CD4-positive, alpha-beta memory T cell (primary cell): ENCODE data around the gene SPTLC2. TPM values are rescaled to one million over a fixed set of nuclear protein-coding genes. Genes with fewer than 3 reads are reported as not detected.

ENCODE experiments used
- CTCF ChIA-PET: fragments of 350-600 bp; sonication (Branson Sonifier 250); formaldehyde crosslinking; loops from one replicate; lab custom pipeline; 2021; ENCODE audit warnings: inconsistent platforms; ENCODE audit not compliant: partially characterized antibody; lab: Charles Lee
- POLR2A ChIA-PET: fragments of 350-600 bp; sonication (Branson Sonifier 250); formaldehyde crosslinking; loops from one replicate; lab custom pipeline; 2021; ENCODE audit not compliant: partially characterized antibody; lab: Charles Lee
- DNase-seq, 5 donors: peaks; one replicate each; pipeline versions ENCODE4 v3.0.0 to v3.0.0-alpha.2; 2020 to 2022; ENCODE audit warnings: mixed read lengths in 1 of 5
- H3K27ac ChIP-seq: one replicate; pipeline ENCODE4 v1.7.0; 2013; ENCODE audit warnings: low read depth, low read length
- H3K27me3 ChIP-seq: 2 replicates; pipeline ENCODE4 v1.7.0; 2013; ENCODE audit warnings: mild to moderate bottlenecking, low read length, moderate library complexity; ENCODE audit not compliant: insufficient read depth
- H3K36me3 ChIP-seq: 2 replicates; pipeline ENCODE4 v1.7.0; 2013; ENCODE audit warnings: mild to moderate bottlenecking, low read length, moderate library complexity; ENCODE audit not compliant: insufficient read depth
- H3K4me1 ChIP-seq: 2 replicates; pipeline ENCODE4 v1.7.0; 2013; ENCODE audit warnings: mild to moderate bottlenecking, low read length, moderate library complexity; ENCODE audit not compliant: insufficient read depth
- H3K4me3 ChIP-seq, 2 donors: one replicate each; pipeline ENCODE4 v1.7.0; 2013; ENCODE audit warnings: low read length in 2 of 2, mild to moderate bottlenecking in 1 of 2
- H3K9me3 ChIP-seq, 2 donors: one replicate each; pipeline ENCODE4 v1.7.0; 2013; ENCODE audit warnings: low read length in 2 of 2, control low read depth in 1 of 2; ENCODE audit not compliant: control insufficient read depth in 1 of 2
- H3K27ac Mint-ChIP-seq, 7 donors: one replicate each; pipeline ENCODE4 v1.8.0; 2020 to 2021; ENCODE audit warnings: mixed read lengths in 7 of 7, mild to moderate bottlenecking in 6 of 7, inconsistent platforms in 3 of 7, moderate library complexity in 3 of 7
- H3K27me3 Mint-ChIP-seq, 2 donors: one replicate each; pipeline ENCODE4 v1.8.0; 2020 to 2021; ENCODE audit warnings: mixed read lengths in 2 of 2
- H3K36me3 Mint-ChIP-seq, 2 donors: one replicate each; pipeline ENCODE4 v1.8.0; 2020 to 2021; ENCODE audit warnings: mixed read lengths in 2 of 2, inconsistent platforms in 1 of 2, mild to moderate bottlenecking in 1 of 2
- H3K4me1 Mint-ChIP-seq, 4 donors: one replicate each; pipeline ENCODE4 v1.8.0; 2020 to 2021; ENCODE audit warnings: mixed read lengths in 4 of 4, mild to moderate bottlenecking in 1 of 4
- H3K4me3 Mint-ChIP-seq, 8 donors: one replicate each; pipeline ENCODE4 v1.8.0; 2020 to 2021; ENCODE audit warnings: mixed read lengths in 8 of 8, mild to moderate bottlenecking in 7 of 8, moderate library complexity in 6 of 8, inconsistent platforms in 3 of 8
- H3K9me3 Mint-ChIP-seq, 8 donors: one replicate each; pipeline ENCODE4 v1.8.0; 2020 to 2021; ENCODE audit warnings: mixed read lengths in 8 of 8, mild to moderate bottlenecking in 5 of 8, inconsistent platforms in 3 of 8, moderate library complexity in 1 of 8
- intact Hi-C: fragments of 100-400 bp; cut with micrococcal nuclease; formaldehyde crosslinking; loops from one replicate; pipeline ENCODE4 v1.15.1; 2023
- polyA plus RNA-seq, 2 donors: library from polyadenylated mRNA; unstranded; fragments of 300-500 nt; fragmentation: Illumina TruSeq; gene quantifications; one replicate each; pipeline ENCODE4 v1.2.3, GENCODE V29; 2021
- total RNA-seq, 2 experiments: library from RNA; stranded (reverse); gene quantifications; one replicate each; pipeline ENCODE4 v1.2.3, GENCODE V29; 2021

Gene SPTLC2
- total and polyA plus RNA-seq, 4 experiments from 2014 or later, result 11.2 to 31.3 (median 24.8) TPM

GRCh38 chr14:77502109-77502782 is 114.2 kb downstream of the SPTLC2 start:
- Mint-ChIP-seq H3K4me3 (no peak overlapping the region), H3K36me3 (peaks cover 11 to 23% of the 10 kb centered on the region in 2 donors), H3K27ac (no peak overlapping the region), H3K27me3 (peaks cover 14 to 16% of the 10 kb centered on the region in 2 donors), H3K4me1 (peaks cover 3 to 18% (median 7%) of the 10 kb centered on the region in 4 donors), H3K9me3 (peaks cover 0 to 18% (median 10%) of the 10 kb centered on the region in 8 donors)
- Histone ChIP-seq H3K4me3 (no peak overlapping the region), H3K36me3 (no peaks in the 10 kb centered on the region), H3K27me3 (peaks cover 6% of the 10 kb centered on the region), H3K4me1 (peaks cover 8% of the 10 kb centered on the region), H3K27ac (no peak overlapping the region), H3K9me3 (no peaks in the 10 kb centered on the region)
- no peak for DNase-seq
- intact Hi-C loops, result no loop called here
- ChIA-PET POLR2A (no interaction called here), CTCF (no interaction called here)

- Histone ChIP-seq H3K27ac (no peak overlapping the region), H3K9me3 (no peaks in the 10 kb centered on the region), H3K36me3 (no peaks in the 10 kb centered on the region), H3K4me3 (no peak overlapping the region), H3K27me3 (peaks cover 6% of the 10 kb centered on the region), H3K4me1 (peaks cover 8% of the 10 kb centered on the region)
- ChIA-PET POLR2A (no interaction called here), CTCF (no interaction called here)
- Mint-ChIP-seq H3K36me3 (peaks cover 2 to 4% of the 10 kb centered on the region in 2 donors), H3K4me3 (peak overlapping the region; percentile 40 to 73 (median 62)), H3K9me3 (peaks cover 0 to 9% (median 6%) of the 10 kb centered on the region in 8 donors), H3K27me3 (peaks cover 19 to 25% of the 10 kb centered on the region in 2 donors), H3K4me1 (peaks cover 3 to 18% (median 7%) of the 10 kb centered on the region in 4 donors), H3K27ac (no peak overlapping the region)
- intact Hi-C loops, result no loop called here
- DNase-seq, result no peak
These were observed 117.4 kb downstream of the SPTLC2 start for GRCh38 chr14:77498984-77499527.

GRCh38 chr14:77498120-77498979 is 118.1 kb downstream of the SPTLC2 start, which contains the start of gene ISM2:
TSS of gene ISM2 (minus strand) at chr14:77498816. CDS start at chr14:77498793, 23 bp downstream.
- H3K27me3 Mint-ChIP-seq, result peaks cover 19 to 25% of the 10 kb centered on the region in 2 donors
- CTCF ChIA-PET, result no interaction called here
- no peaks in the 10 kb centered on the region for H3K9me3 ChIP-seq
- POLR2A ChIA-PET, result interaction anchor here (1.1 kb wide), 1 partner anchor 9 kb away, joined by 3 read pairs; no protein-coding TSS in a partner anchor
- H3K4me1 ChIP-seq, result peaks cover 8% of the 10 kb centered on the region
- H3K9me3 Mint-ChIP-seq, result peaks cover 0 to 8% (median 4%) of the 10 kb centered on the region in 8 donors
- no peaks in the 10 kb centered on the region for H3K36me3 ChIP-seq
- peaks cover 2 to 4% of the 10 kb centered on the region in 2 donors for H3K36me3 Mint-ChIP-seq
- H3K27me3 ChIP-seq, result peaks cover 6% of the 10 kb centered on the region
- peak within 1 kb of the TSS in 1 of 7 donors; percentile 52 for H3K27ac Mint-ChIP-seq
- no peak within 1 kb of the TSS for H3K4me3 ChIP-seq
- peaks cover 3 to 18% (median 7%) of the 10 kb centered on the region in 4 donors for H3K4me1 Mint-ChIP-seq
- intact Hi-C loops, result no loop called here
- peak within 1 kb of the TSS; percentile 75 to 88 (median 79) for H3K4me3 Mint-ChIP-seq
- no peak within 1 kb of the TSS for H3K27ac ChIP-seq
- peak; percentile 14 to 48 (median 26) for DNase-seq

- CTCF ChIA-PET, result no interaction called here
- Histone ChIP-seq H3K27ac (no peak overlapping the region), H3K36me3 (no peaks in the 10 kb centered on the region), H3K9me3 (no peaks in the 10 kb centered on the region), H3K4me3 (no peak overlapping the region), H3K27me3 (peaks cover 6% of the 10 kb centered on the region), H3K4me1 (peaks cover 8% of the 10 kb centered on the region)
- Mint-ChIP-seq H3K27me3 (peaks cover 15 to 20% of the 10 kb centered on the region in 2 donors), H3K9me3 (peaks cover 0 to 3% (median 0%) of the 10 kb centered on the region in 8 donors), H3K27ac (no peak overlapping the region), H3K4me1 (peaks cover 3 to 15% (median 5%) of the 10 kb centered on the region in 4 donors), H3K36me3 (no peaks in the 10 kb centered on the region), H3K4me3 (no peak overlapping the region)
- POLR2A ChIA-PET, result no interaction called here
- DNase-seq, result no peak
- intact Hi-C loops, result no loop called here
These were observed 121.1 kb downstream of the SPTLC2 start for GRCh38 chr14:77495334-77495733.

GRCh38 chr14:77491056-77491455 is 125.4 kb downstream of the SPTLC2 start:
- intact Hi-C loops, result no loop called here
- no peaks in the 10 kb centered on the region for H3K36me3 ChIP-seq
- H3K4me3 ChIP-seq, result no peak overlapping the region
- no peaks in the 10 kb centered on the region for H3K4me1 ChIP-seq
- H3K4me3 Mint-ChIP-seq, result no peak overlapping the region
- no peaks in the 10 kb centered on the region for H3K9me3 Mint-ChIP-seq
- ChIA-PET POLR2A (no interaction called here), CTCF (interaction anchor here (0.7 kb wide), 1 partner anchor 11 kb away, joined by 3 read pairs; no protein-coding TSS in a partner anchor)
- no peak overlapping the region for H3K27ac ChIP-seq
- H3K4me1 Mint-ChIP-seq, result no peaks in the 10 kb centered on the region
- H3K27me3 Mint-ChIP-seq, result peaks cover 0 to 8% of the 10 kb centered on the region in 2 donors
- H3K27me3 ChIP-seq, result no peaks in the 10 kb centered on the region
- no peaks in the 10 kb centered on the region for H3K36me3 Mint-ChIP-seq
- DNase-seq, result no peak
- no peak overlapping the region for H3K27ac Mint-ChIP-seq
- H3K9me3 ChIP-seq, result no peaks in the 10 kb centered on the region

- Mint-ChIP-seq H3K4me3 (no peak overlapping the region), H3K27me3 (peaks cover 0 to 5% of the 10 kb centered on the region in 2 donors), H3K36me3 (no peaks in the 10 kb centered on the region), H3K4me1 (no peaks in the 10 kb centered on the region), H3K9me3 (no peaks in the 10 kb centered on the region), H3K27ac (no peak overlapping the region)
- intact Hi-C loops, result no loop called here
- Histone ChIP-seq H3K4me3 (no peak overlapping the region), H3K36me3 (no peaks in the 10 kb centered on the region), H3K9me3 (no peaks in the 10 kb centered on the region), H3K4me1 (no peaks in the 10 kb centered on the region), H3K27me3 (no peaks in the 10 kb centered on the region), H3K27ac (no peak overlapping the region)
- POLR2A ChIA-PET, result no interaction called here
- DNase-seq, result no peak
- CTCF ChIA-PET, result no interaction called here
These were observed 126.0 kb downstream of the SPTLC2 start for GRCh38 chr14:77490347-77490986.
